PFSK-1 (cell line): ENCODE measurements around the gene CEP85L. TPM values are rescaled to one million over a fixed set of nuclear protein-coding genes. Genes with fewer than 3 reads are reported as not detected.

Experiments
- FOXP2 ChIP-seq: optimal IDR thresholded peaks from 2 replicates; pipeline ENCODE3; 2011; ENCODE audit warnings: borderline replicate concordance, control low read depth, inconsistent platforms; ENCODE audit not compliant: insufficient read depth; ENCODE audit errors: extremely low read length, extremely low read depth
- POLR2AphosphoS5 ChIP-seq: IDR thresholded peaks from 2 replicates; pipeline ENCODE4 v1.6.1; 2012; ENCODE audit warnings: low read depth, mild to moderate bottlenecking, control low read depth, low read length, moderate library complexity
- REST ChIP-seq, 2 experiments: IDR thresholded peaks; 2 replicates each; pipeline versions ENCODE4 v1.6.1 to v1.8.0; 2011 to 2012; ENCODE audit warnings: low read depth in 2 of 2, low read length in 2 of 2, control low read depth in 1 of 2, inconsistent platforms in 1 of 2, mild to moderate bottlenecking in 1 of 2, moderate library complexity in 1 of 2; ENCODE audit not compliant: insufficient read depth in 1 of 2
- SIN3A ChIP-seq: IDR thresholded peaks from 2 replicates; pipeline ENCODE4 v1.6.1; 2012; ENCODE audit warnings: mild to moderate bottlenecking, low read length, moderate library complexity, borderline replicate concordance; ENCODE audit not compliant: insufficient read depth
- TAF1 ChIP-seq: IDR thresholded peaks from 2 replicates; pipeline ENCODE4 v1.6.1; 2012; ENCODE audit warnings: low read length, control low read depth, borderline replicate concordance; ENCODE audit not compliant: insufficient read depth
- polyA plus RNA-seq: library from polyadenylated mRNA; unstranded; fragments of >200 nt; gene quantifications from one replicate; pipeline ENCODE4 v1.2.1, GENCODE V29; 2012; ENCODE audit warnings: low read depth, missing spikeins; ENCODE audit not compliant: insufficient read length

CEP85L gene
- polyA plus RNA-seq = 1.8 TPM

- 0 out of 2 replicates have a peak, but pooled peaks have one; percentile 14 for TF ChIP-seq SIN3A
- peak; percentile 76; the same call in 1 of the 2 replicates for TF ChIP-seq TAF1
- TF ChIP-seq POLR2AphosphoS5 = peak; percentile 82
- peak in 1 of 2 experiments; percentile 27; a peak in 1 of 4 replicates for TF ChIP-seq REST (IDR thresholded peaks at IDR 0.05; ENCODE audit: insufficient read depth in 1 of 2, low read depth in 2 of 2, low read length in 2 of 2)
- TF ChIP-seq FOXP2 = no peak
Measured at GRCh38 chr6:118651282-118652050, at the start of gene CEP85L. Gene CEP85L (minus strand): TSS chr6:118651591. CDS start chr6:118651269, 322 bp downstream.

- TF ChIP-seq FOXP2 = no peak
- TF ChIP-seq POLR2AphosphoS5 = no peak
- TF ChIP-seq SIN3A = no peak
- no peak for TF ChIP-seq REST (IDR thresholded peaks at IDR 0.05; ENCODE audit: insufficient read depth in 1 of 2, low read depth in 2 of 2, low read length in 2 of 2)
- no peak for TF ChIP-seq TAF1
Measured at GRCh38 chr6:118700531-118700930, 49.1 kb upstream of the CEP85L start.

- no peak for TF ChIP-seq REST (IDR thresholded peaks at IDR 0.05; ENCODE audit: insufficient read depth in 1 of 2, low read depth in 2 of 2, low read length in 2 of 2)
- no peak for TF ChIP-seq TAF1
- TF ChIP-seq POLR2AphosphoS5 = no peak
- TF ChIP-seq SIN3A = no peak
- TF ChIP-seq FOXP2 = no peak
Measured at GRCh38 chr6:118697554-118697953, 46.2 kb upstream of the CEP85L start.

- TF ChIP-seq FOXP2 (no peak), REST (IDR thresholded peaks at IDR 0.05; ENCODE audit: insufficient read depth in 1 of 2, low read depth in 2 of 2, low read length in 2 of 2) (no peak), TAF1 (no peak), SIN3A (no peak), POLR2AphosphoS5 (no peak)
Measured at GRCh38 chr6:118696271-118696670, 44.9 kb upstream of the CEP85L start.
